Chondrocyte (in vitro differentiated cells): ENCODE measurements around the gene ESD. TPM values are rescaled to one million over a fixed set of nuclear protein-coding genes. Genes with fewer than 3 reads are reported as not detected.

Experiments used
- DNase-seq: peaks from one replicate; pipeline ENCODE4 v3.0.0; 2021; ENCODE audit warnings: mixed read lengths, low spot score
- H3K27ac Mint-ChIP-seq: one replicate; pipeline ENCODE4 v1.8.0; 2021; ENCODE audit warnings: mild to moderate bottlenecking, moderate library complexity, mixed read lengths; ENCODE audit not compliant: unreplicated experiment
- H3K27me3 Mint-ChIP-seq: 2 replicates; pipeline ENCODE4 v1.8.0; 2021; ENCODE audit warnings: low read depth, mixed read lengths
- H3K36me3 Mint-ChIP-seq: 2 replicates; pipeline ENCODE4 v1.8.0; 2021; ENCODE audit warnings: low read depth, mixed read lengths
- H3K4me1 Mint-ChIP-seq: 2 replicates; pipeline ENCODE4 v1.8.0; 2021; ENCODE audit warnings: low read depth, mild to moderate bottlenecking, mixed read lengths
- H3K4me3 Mint-ChIP-seq: one replicate; pipeline ENCODE4 v1.8.0; 2021; ENCODE audit warnings: mild to moderate bottlenecking, moderate library complexity, mixed read lengths; ENCODE audit not compliant: unreplicated experiment
- H3K9me3 Mint-ChIP-seq: 2 replicates; pipeline ENCODE4 v1.8.0; 2021; ENCODE audit warnings: low read depth, mixed read lengths
- CTCF ChIP-seq: fragments of 200-600 bp; sonication (generic); IDR thresholded peaks from 2 replicates; pipeline ENCODE4 v1.5.0; 2021; ENCODE audit warnings: antibody characterized with exemption, mild to moderate bottlenecking, moderate library complexity
- total RNA-seq: library from RNA; stranded (reverse); gene quantifications from 3 replicates; pipeline ENCODE4 v1.2.1, GENCODE V29; 2021

The ESD gene
- total RNA-seq, 1 donor from 2014 or later = 94.7 TPM

- Mint-ChIP-seq H3K27ac (peak overlapping the region; percentile 25), H3K9me3 (peaks cover 3% of the 10 kb centered on the region)
These were observed 6.6 kb upstream of the ESD start for GRCh38 chr13:46803586-46803985.

GRCh38 chr13:46801858-46802257 is 4.9 kb upstream of the ESD start:
- H3K9me3 Mint-ChIP-seq = peaks cover 3% of the 10 kb centered on the region
- no peaks in the 10 kb centered on the region for H3K27me3 Mint-ChIP-seq
- DNase-seq = no peak
- H3K4me3 Mint-ChIP-seq = no peak overlapping the region
- peaks cover 24% of the 10 kb centered on the region for H3K4me1 Mint-ChIP-seq
- no peak for TF ChIP-seq CTCF
- H3K36me3 Mint-ChIP-seq = no peaks in the 10 kb centered on the region
- no peak overlapping the region for H3K27ac Mint-ChIP-seq

More at GRCh38 chr13:46803586-46803985, 6.6 kb upstream of the ESD start:
- no peaks in the 10 kb centered on the region for H3K36me3 Mint-ChIP-seq
- no peak overlapping the region for H3K4me3 Mint-ChIP-seq
- no peak for DNase-seq
- H3K27me3 Mint-ChIP-seq = no peaks in the 10 kb centered on the region
- TF ChIP-seq CTCF = no peak
- peaks cover 15% of the 10 kb centered on the region for H3K4me1 Mint-ChIP-seq

GRCh38 chr13:46799139-46799538 is 2.2 kb upstream of the ESD start:
- Mint-ChIP-seq H3K27ac (no peak overlapping the region), H3K36me3 (no peaks in the 10 kb centered on the region), H3K4me3 (no peak overlapping the region), H3K9me3 (no peaks in the 10 kb centered on the region), H3K4me1 (peaks cover 43% of the 10 kb centered on the region), H3K27me3 (no peaks in the 10 kb centered on the region)
- no peak for TF ChIP-seq CTCF
- no peak for DNase-seq

- H3K27me3 Mint-ChIP-seq = no peaks in the 10 kb centered on the region
- TF ChIP-seq CTCF = no peak
- no peaks in the 10 kb centered on the region for H3K9me3 Mint-ChIP-seq
- H3K36me3 Mint-ChIP-seq = no peaks in the 10 kb centered on the region
- DNase-seq = no peak
- H3K27ac Mint-ChIP-seq = peak overlapping the region; percentile 99
- peaks cover 47% of the 10 kb centered on the region for H3K4me1 Mint-ChIP-seq
- peak overlapping the region; percentile 93 for H3K4me3 Mint-ChIP-seq
These were observed 708 bp upstream of the ESD start for GRCh38 chr13:46797501-46798237.

- H3K27ac Mint-ChIP-seq = peak overlapping the region; percentile 99
- TF ChIP-seq CTCF = no peak
- no peak for DNase-seq
- H3K36me3 Mint-ChIP-seq = no peaks in the 10 kb centered on the region
- H3K27me3 Mint-ChIP-seq = no peaks in the 10 kb centered on the region
- peak overlapping the region; percentile 93 for H3K4me3 Mint-ChIP-seq
- no peaks in the 10 kb centered on the region for H3K9me3 Mint-ChIP-seq
- peaks cover 44% of the 10 kb centered on the region for H3K4me1 Mint-ChIP-seq
These were observed 839 bp downstream of the ESD start for GRCh38 chr13:46796129-46796514.
